MCF 10A (cell line): ENCODE data around the gene FRY. TPM values are rescaled to one million over a fixed set of nuclear protein-coding genes. Genes with fewer than 3 reads are reported as not detected.
A peak's percentile ranks its signal among the peaks of the same experiment; 100 is the strongest.

Experiments used
- BruUV-seq: library from RNA; stranded (reverse); fragments of 400-500 nt; replicated peaks from 2 replicates; lab custom pipeline; 2021; lab: Mats Ljungman, UMichigan
- CTCF ChIA-PET: fragments of 300-600 bp; sonication (Branson Sonifier 250); formaldehyde crosslinking; extraction: SDS; loops from one replicate; lab custom pipeline; 2021; ENCODE audit warnings: antibody characterized with exemption, inconsistent platforms; lab: Yijun Ruan, JAX
- POLR2A ChIA-PET: fragments of 300-600, 350-650 bp; sonication (Branson Sonifier 250); formaldehyde crosslinking; extraction: SDS; loops from one replicate; lab custom pipeline; 2020; ENCODE audit warnings: antibody characterized with exemption, inconsistent platforms; lab: Yijun Ruan, JAX
- DNase-seq: peaks from one replicate; pipeline ENCODE4 v3.0.0-alpha.2; 2018; ENCODE audit not compliant: unreplicated experiment
- H3K27ac Mint-ChIP-seq: one replicate; pipeline ENCODE4 v1.8.0; 2022; ENCODE audit warnings: mild to moderate bottlenecking, low read depth, mixed read lengths; ENCODE audit not compliant: unreplicated experiment
- H3K27me3 Mint-ChIP-seq: one replicate; pipeline ENCODE4 v1.8.0; 2022; ENCODE audit warnings: mixed read lengths; ENCODE audit not compliant: insufficient read depth, unreplicated experiment
- H3K36me3 Mint-ChIP-seq: one replicate; pipeline ENCODE4 v1.8.0; 2022; ENCODE audit warnings: mild to moderate bottlenecking, moderate library complexity, mixed read lengths; ENCODE audit not compliant: insufficient read depth, unreplicated experiment
- H3K4me1 Mint-ChIP-seq: one replicate; pipeline ENCODE4 v1.8.0; 2022; ENCODE audit warnings: mixed read lengths; ENCODE audit not compliant: insufficient read depth, unreplicated experiment
- H3K4me3 Mint-ChIP-seq: one replicate; pipeline ENCODE4 v1.8.0; 2022; ENCODE audit warnings: mild to moderate bottlenecking, moderate library complexity, mixed read lengths; ENCODE audit not compliant: unreplicated experiment
- H3K9me3 Mint-ChIP-seq: one replicate; pipeline ENCODE4 v1.8.0; 2022; ENCODE audit warnings: mixed read lengths; ENCODE audit not compliant: unreplicated experiment
- intact Hi-C: fragments of 100-400 bp; cut with micrococcal nuclease; formaldehyde crosslinking; loops from 2 replicates; pipeline ENCODE4 v1.14.1; 2022
- total RNA-seq: library from RNA; stranded (reverse); gene quantifications from 2 replicates; pipeline ENCODE4 v1.2.3, GENCODE V29; 2022
- TF ChIP-seq, protein P1 (sequence below): fragments of 200-600 bp; IDR thresholded peaks from one replicate; pipeline ENCODE4 v1.8.0; 2022; ENCODE audit warnings: antibody characterized with exemption, mild to moderate bottlenecking; ENCODE audit not compliant: unreplicated experiment

Gene FRY
- total RNA-seq, 1 experiment from 2014 or later = 8.9 TPM

DNA sequence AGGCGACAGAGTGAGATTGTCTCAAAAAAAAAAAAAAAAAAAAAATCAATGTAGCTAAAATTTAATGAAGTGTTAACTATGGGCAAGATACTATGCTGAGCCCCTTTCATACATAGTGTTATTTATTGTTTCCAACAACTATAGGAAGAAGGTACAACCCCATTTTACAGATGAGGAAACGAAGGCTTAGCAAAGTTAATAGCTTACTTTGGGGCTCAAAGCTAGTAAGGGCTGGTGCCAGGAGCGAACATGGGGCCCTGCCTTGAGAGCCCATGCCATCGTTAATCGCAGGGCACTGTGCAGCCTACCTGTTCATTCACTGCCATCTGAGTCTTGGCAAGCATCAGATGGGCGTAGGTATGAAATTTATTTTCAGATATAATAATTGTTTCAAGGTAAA, 1.9 kb upstream of the FRY start:
- no peaks in the 10 kb centered on the region for H3K9me3 Mint-ChIP-seq
- CTCF ChIA-PET = interaction anchor here (0.6 to 1.0 kb wide), 2 partner anchors 136 to 288 kb away, joined by 3 to 4 read pairs; no protein-coding TSS in a partner anchor
- no TSS peak for BruUV-seq

DNA sequence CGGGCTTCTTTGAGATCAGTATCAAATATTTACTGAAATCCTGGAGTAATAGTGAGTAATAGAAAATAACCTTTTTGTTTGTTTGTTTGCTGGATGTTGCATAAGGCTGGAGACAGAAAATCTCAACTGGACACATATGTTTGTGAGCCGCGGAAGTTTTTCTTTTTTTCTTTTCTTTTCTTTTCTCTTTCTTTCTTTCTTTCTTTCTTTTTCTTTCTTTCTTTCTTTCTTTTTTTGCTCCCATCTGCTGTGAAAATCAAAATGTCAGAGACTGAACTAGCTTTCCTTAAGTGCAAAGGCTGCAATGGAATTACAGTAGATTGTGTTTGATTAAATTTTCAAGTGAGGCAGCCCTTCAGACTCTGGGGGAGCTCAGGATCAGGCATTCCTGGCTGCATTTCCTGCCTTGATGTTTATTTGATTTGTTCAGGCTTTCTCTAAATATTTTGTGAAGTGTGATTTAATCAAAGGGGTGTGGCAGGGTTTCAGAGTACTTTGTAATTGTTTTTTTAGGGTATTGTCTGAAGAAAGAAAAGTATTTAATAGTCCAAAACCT, 319 bp downstream of the FRY start:
- no TSS peak for BruUV-seq
- CTCF ChIA-PET = interaction anchor here (0.6 to 1.5 kb wide), 4 partner anchors 9 to 280 kb away, joined by 3 to 4 read pairs (median 4); no protein-coding TSS in a partner anchor
- no peak overlapping the region for H3K27ac Mint-ChIP-seq
- no peaks in the 10 kb centered on the region for H3K36me3 Mint-ChIP-seq
- no peaks in the 10 kb centered on the region for H3K27me3 Mint-ChIP-seq
- peaks cover 10% of the 10 kb centered on the region for H3K4me1 Mint-ChIP-seq
- DNase-seq = no peak
- POLR2A ChIA-PET = interaction anchor here (0.6 to 2.4 kb wide), 11 partner anchors 10 to 1606 kb away, joined by 3 to 8 read pairs (median 4); partner anchors contain the start of genes BRCA2 and ZAR1L
- H3K4me3 Mint-ChIP-seq = peak overlapping the region; percentile 77
- TF ChIP-seq, protein P1, sequence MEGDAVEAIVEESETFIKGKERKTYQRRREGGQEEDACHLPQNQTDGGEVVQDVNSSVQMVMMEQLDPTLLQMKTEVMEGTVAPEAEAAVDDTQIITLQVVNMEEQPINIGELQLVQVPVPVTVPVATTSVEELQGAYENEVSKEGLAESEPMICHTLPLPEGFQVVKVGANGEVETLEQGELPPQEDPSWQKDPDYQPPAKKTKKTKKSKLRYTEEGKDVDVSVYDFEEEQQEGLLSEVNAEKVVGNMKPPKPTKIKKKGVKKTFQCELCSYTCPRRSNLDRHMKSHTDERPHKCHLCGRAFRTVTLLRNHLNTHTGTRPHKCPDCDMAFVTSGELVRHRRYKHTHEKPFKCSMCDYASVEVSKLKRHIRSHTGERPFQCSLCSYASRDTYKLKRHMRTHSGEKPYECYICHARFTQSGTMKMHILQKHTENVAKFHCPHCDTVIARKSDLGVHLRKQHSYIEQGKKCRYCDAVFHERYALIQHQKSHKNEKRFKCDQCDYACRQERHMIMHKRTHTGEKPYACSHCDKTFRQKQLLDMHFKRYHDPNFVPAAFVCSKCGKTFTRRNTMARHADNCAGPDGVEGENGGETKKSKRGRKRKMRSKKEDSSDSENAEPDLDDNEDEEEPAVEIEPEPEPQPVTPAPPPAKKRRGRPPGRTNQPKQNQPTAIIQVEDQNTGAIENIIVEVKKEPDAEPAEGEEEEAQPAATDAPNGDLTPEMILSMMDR = no peak
- intact Hi-C loops = no loop called here
- no peaks in the 10 kb centered on the region for H3K9me3 Mint-ChIP-seq

More for the DNA sequence above, 1.9 kb upstream of the FRY start:
- intact Hi-C loops = no loop called here
- TF ChIP-seq, protein P1 = no peak
- Mint-ChIP-seq H3K36me3 (no peaks in the 10 kb centered on the region), H3K27ac (no peak overlapping the region), H3K27me3 (no peaks in the 10 kb centered on the region), H3K4me1 (peaks cover 6% of the 10 kb centered on the region), H3K4me3 (no peak overlapping the region)
- DNase-seq = no peak
- POLR2A ChIA-PET = no interaction called here

DNA sequence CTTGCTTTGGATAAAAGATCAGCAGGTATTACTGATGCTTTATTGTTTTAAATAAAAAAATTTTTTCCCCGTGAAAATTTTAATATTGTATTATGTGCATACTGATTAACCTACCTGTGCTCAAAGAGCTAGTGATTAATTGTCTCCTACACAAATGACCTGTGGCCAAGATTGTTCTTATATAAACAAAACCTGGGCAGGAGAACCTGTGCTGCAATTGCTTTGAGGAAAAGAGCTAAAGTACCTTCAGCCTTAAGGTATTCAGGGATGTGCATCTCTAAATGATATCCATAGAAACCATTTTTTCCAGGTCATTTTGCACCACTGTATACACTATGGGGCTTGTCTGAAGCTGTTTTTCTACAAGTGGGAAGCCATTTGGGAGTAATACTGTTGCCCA, 1.2 kb downstream of the FRY start:
- H3K4me3 Mint-ChIP-seq = no peak overlapping the region
- no peak overlapping the region for H3K27ac Mint-ChIP-seq
- H3K4me1 Mint-ChIP-seq = peaks cover 13% of the 10 kb centered on the region

DNA sequence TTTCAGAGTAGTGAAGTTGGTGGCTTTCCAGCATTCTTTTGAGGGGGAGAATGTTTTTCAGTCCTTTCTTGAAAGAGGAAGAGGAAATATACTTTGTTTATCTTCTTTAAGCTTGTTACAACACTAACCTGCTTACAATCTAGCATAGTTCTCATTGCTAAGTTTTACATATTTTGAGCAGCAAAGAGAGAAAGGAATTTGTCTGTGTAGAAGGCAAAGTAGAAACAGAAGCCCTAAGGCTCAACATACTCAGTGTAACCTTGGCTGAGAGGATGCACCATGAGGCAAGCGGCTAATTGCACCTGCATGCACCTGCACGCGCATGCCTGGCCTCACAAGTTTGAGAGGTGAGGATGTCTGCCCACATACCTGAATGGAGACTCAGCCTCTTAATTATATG, 2.2 kb downstream of the FRY start:
- H3K9me3 Mint-ChIP-seq = no peaks in the 10 kb centered on the region
- BruUV-seq = no TSS peak
- H3K4me3 Mint-ChIP-seq = no peak overlapping the region

More for the DNA sequence above, 1.2 kb downstream of the FRY start:
- DNase-seq = no peak
- H3K27me3 Mint-ChIP-seq = no peaks in the 10 kb centered on the region
- TF ChIP-seq, protein P1 = no peak
- intact Hi-C loops = no loop called here
- H3K9me3 Mint-ChIP-seq = no peaks in the 10 kb centered on the region
- BruUV-seq = no TSS peak
- ChIA-PET POLR2A (interaction anchor here (0.7 to 1.7 kb wide), 3 partner anchors 13 to 179 kb away, joined by 3 to 4 read pairs (median 3); no protein-coding TSS in a partner anchor), CTCF (interaction anchor here (0.6 to 1.0 kb wide), 3 partner anchors 8 to 535 kb away, joined by 3 read pairs; no protein-coding TSS in a partner anchor)
- H3K36me3 Mint-ChIP-seq = no peaks in the 10 kb centered on the region

More for the DNA sequence above, 2.2 kb downstream of the FRY start:
- DNase-seq = no peak
- POLR2A ChIA-PET = no interaction called here
- CTCF ChIA-PET = interaction anchor here (1.1 to 1.4 kb wide), 2 partner anchors 14 to 131 kb away, joined by 3 to 4 read pairs; no protein-coding TSS in a partner anchor
- TF ChIP-seq, protein P1 = no peak
- Mint-ChIP-seq H3K4me1 (peaks cover 13% of the 10 kb centered on the region), H3K36me3 (no peaks in the 10 kb centered on the region), H3K27ac (no peak overlapping the region), H3K27me3 (no peaks in the 10 kb centered on the region)
- intact Hi-C loops = no loop called here
